ENCODE measurements around the gene PHACTR4. TPM values are rescaled to one million over a fixed set of nuclear protein-coding genes. Genes with fewer than 3 reads are reported as not detected.
"Not testable (repeated sequence)": the region's sequence is repeated elsewhere in the genome, so short reads cannot be mapped to it uniquely, and the experiment has no call there.

PHACTR4 gene
- total RNA-seq, 4 donors from 2014 or later: 9.0 to 45.2 (median 24.3) TPM

- DNase-seq: no peak
- Histone ChIP-seq H3K36me3 (no peaks in the 10 kb centered on the region), H3K4me3 (no peak overlapping the region), H3K27ac (no peak overlapping the region), H3K27me3 (no peaks in the 10 kb centered on the region), H3K4me1 (peaks cover 0 to 10% of the 10 kb centered on the region in 2 donors), H3K9me3 (no peaks in the 10 kb centered on the region)
- TF ChIP-seq CTCF (IDR thresholded peaks at IDR 0.05): no peak
- TF ChIP-seq POLR2A (IDR thresholded peaks at IDR 0.05): no peak
- intact Hi-C loops (cut with DNase I; ENCODE audit: low total_unique reads): no loop called here
Measured at GRCh38 chr1:28510273-28510969, 140.9 kb downstream of the PHACTR4 start.

GRCh38 chr1:28510970-28511440, 141.5 kb downstream of the PHACTR4 start:
- H3K9me3 ChIP-seq: no peaks in the 10 kb centered on the region
- no peaks in the 10 kb centered on the region for H3K27me3 ChIP-seq
- DNase-seq: no peak
- H3K4me1 ChIP-seq: peaks cover 0 to 10% of the 10 kb centered on the region in 2 donors
- no peak for TF ChIP-seq CTCF (IDR thresholded peaks at IDR 0.05)
- no peak for TF ChIP-seq POLR2A (IDR thresholded peaks at IDR 0.05)
- H3K4me3 ChIP-seq: no peak overlapping the region
- H3K27ac ChIP-seq: no peak overlapping the region
- H3K36me3 ChIP-seq: no peaks in the 10 kb centered on the region
- intact Hi-C loops (cut with DNase I; ENCODE audit: low total_unique reads): no loop called here

GRCh38 chr1:28512058-28512611, 142.6 kb downstream of the PHACTR4 start:
- H3K4me1 ChIP-seq: peaks cover 0 to 10% of the 10 kb centered on the region in 2 donors
- intact Hi-C loops (cut with DNase I; ENCODE audit: low total_unique reads): no loop called here
- no peak for TF ChIP-seq CTCF (IDR thresholded peaks at IDR 0.05)
- no peak for TF ChIP-seq POLR2A (IDR thresholded peaks at IDR 0.05)
- no peak for DNase-seq
- no peaks in the 10 kb centered on the region for H3K27me3 ChIP-seq
- H3K27ac ChIP-seq: no peak overlapping the region
- no peaks in the 10 kb centered on the region for H3K9me3 ChIP-seq
- H3K36me3 ChIP-seq: no peaks in the 10 kb centered on the region
- H3K4me3 ChIP-seq: no peak overlapping the region

- H3K36me3 ChIP-seq; H3K27me3 ChIP-seq; H3K27ac ChIP-seq; DNase-seq; H3K4me1 ChIP-seq; intact Hi-C loops (cut with DNase I; ENCODE audit: low total_unique reads); H3K4me3 ChIP-seq; H3K9me3 ChIP-seq: not testable (repeated sequence)
Measured at GRCh38 chr1:28514445-28514933, 144.9 kb downstream of the PHACTR4 start.

GRCh38 chr1:28516518-28516956, 147.0 kb downstream of the PHACTR4 start:
- no peaks in the 10 kb centered on the region for H3K36me3 ChIP-seq
- TF ChIP-seq CTCF (IDR thresholded peaks at IDR 0.05): no peak
- no peak for TF ChIP-seq POLR2A (IDR thresholded peaks at IDR 0.05)
- H3K27me3 ChIP-seq: no peaks in the 10 kb centered on the region
- no peak for DNase-seq
- H3K4me1 ChIP-seq: peaks cover 3 to 7% of the 10 kb centered on the region in 2 donors
- no peaks in the 10 kb centered on the region for H3K9me3 ChIP-seq
- H3K4me3 ChIP-seq: no peak overlapping the region
- no peak overlapping the region for H3K27ac ChIP-seq
- intact Hi-C loops (cut with DNase I; ENCODE audit: low total_unique reads): loop anchor here (5.0 kb wide), 1 partner anchor 86 kb away; no protein-coding TSS in a partner anchor
